ENCODE data around the gene ANKRD39. TPM values are rescaled to one million over a fixed set of nuclear protein-coding genes. Genes with fewer than 3 reads are reported as not detected.

The ANKRD39 gene
- total and polyA plus RNA-seq, 4 donors = 4.7 to 22.7 (median 10.7) TPM

DNA sequence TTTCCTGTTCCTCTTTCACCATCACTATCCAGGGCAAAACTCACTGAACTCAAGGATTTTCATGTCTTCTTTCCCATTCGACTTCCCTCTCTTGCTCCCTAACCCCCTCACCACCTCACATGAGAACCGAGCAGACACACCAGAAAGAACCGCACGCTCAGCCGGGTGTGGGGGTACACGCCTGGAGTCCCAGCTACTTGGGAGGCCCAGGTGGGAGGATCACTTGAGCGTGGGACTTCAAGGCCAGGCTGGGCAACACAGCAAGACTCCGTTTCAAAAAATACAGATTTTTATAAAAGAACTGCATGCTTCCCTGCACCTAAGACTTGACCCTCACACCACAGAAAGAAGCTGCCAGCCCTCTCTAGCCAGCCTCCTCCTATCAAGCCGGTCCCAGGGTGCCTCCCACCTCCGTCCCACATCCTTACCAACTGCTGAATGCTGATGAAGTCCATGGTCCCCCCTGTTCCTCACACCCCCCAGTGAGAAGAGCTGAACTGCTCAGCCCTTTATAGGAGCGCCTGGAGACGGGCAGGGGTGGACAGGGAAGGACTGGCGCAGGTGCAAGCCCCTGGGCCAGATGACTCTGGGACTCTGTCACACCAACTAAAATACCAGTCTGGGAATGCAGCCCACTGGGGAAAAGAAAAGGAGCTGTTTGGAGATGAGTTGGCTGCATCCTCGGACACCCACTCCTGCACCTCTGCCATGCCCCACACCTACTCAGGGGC is 14.1 kb downstream of the ANKRD39 start, which contains the start of gene ANKRD23:
ANKRD23 (minus strand) TSS at position 484 of the 731 bp plus-strand sequence; CDS start at position 455, 29 bp downstream.
- H3K36me3 ChIP-seq (ENCODE audit: control insufficient read depth in 4 of 4, insufficient read depth in 3 of 4, low read depth in 1 of 4, low read length in 3 of 4) = peaks cover 0 to 6% (median 0%) of the 10 kb centered on the region in 4 donors
- peaks cover 5 to 16% (median 9%) of the 10 kb centered on the region in 4 donors for H3K4me1 ChIP-seq (ENCODE audit: control insufficient read depth in 4 of 4, insufficient read depth in 4 of 4, low read length in 3 of 4)
- 97% methylated on average over 14 of the region's 14 CpGs for WGBS

More for the DNA sequence above, 14.1 kb downstream of the ANKRD39 start, which contains the start of gene ANKRD23:
- Histone ChIP-seq H3K27ac (ENCODE audit: low read depth in 1 of 2, low read length in 2 of 2) (no peak within 1 kb of the TSS), H3K9ac (ENCODE audit: low read depth in 1 of 2, low read length in 2 of 2) (no peak within 1 kb of the TSS), H3K27me3 (ENCODE audit: control insufficient read depth in 4 of 4, insufficient read depth in 4 of 4, low read length in 3 of 4) (no peaks in the 10 kb centered on the region), H3K4me3 (ENCODE audit: low read depth in 1 of 3, low read length in 3 of 3) (no peak within 1 kb of the TSS), H3K9me3 (ENCODE audit: control insufficient read depth in 4 of 4, low read length in 3 of 4) (no peaks in the 10 kb centered on the region)
- TF ChIP-seq RAD21 (IDR thresholded peaks at IDR 0.05) (no peak), EGR1 (IDR thresholded peaks at IDR 0.05; ENCODE audit: low read depth in 2 of 2) (no peak), TAF1 (conservative IDR thresholded peaks at IDR 0.05) (no peak), YY1 (IDR thresholded peaks at IDR 0.05) (no peak), HNF4A (conservative IDR thresholded peaks at IDR 0.05) (no peak), FOXA1 (IDR thresholded peaks at IDR 0.05) (no peak), GABPA (IDR thresholded peaks at IDR 0.05 in 1 of 2, conservative IDR thresholded peaks at IDR 0.05 in 1 of 2) (no peak), JUND (IDR thresholded peaks at IDR 0.05) (no peak), RXRA (IDR thresholded peaks at IDR 0.05) (no peak), SP1 (IDR thresholded peaks at IDR 0.05) (no peak)
- TF ChIP-seq, protein P1, sequence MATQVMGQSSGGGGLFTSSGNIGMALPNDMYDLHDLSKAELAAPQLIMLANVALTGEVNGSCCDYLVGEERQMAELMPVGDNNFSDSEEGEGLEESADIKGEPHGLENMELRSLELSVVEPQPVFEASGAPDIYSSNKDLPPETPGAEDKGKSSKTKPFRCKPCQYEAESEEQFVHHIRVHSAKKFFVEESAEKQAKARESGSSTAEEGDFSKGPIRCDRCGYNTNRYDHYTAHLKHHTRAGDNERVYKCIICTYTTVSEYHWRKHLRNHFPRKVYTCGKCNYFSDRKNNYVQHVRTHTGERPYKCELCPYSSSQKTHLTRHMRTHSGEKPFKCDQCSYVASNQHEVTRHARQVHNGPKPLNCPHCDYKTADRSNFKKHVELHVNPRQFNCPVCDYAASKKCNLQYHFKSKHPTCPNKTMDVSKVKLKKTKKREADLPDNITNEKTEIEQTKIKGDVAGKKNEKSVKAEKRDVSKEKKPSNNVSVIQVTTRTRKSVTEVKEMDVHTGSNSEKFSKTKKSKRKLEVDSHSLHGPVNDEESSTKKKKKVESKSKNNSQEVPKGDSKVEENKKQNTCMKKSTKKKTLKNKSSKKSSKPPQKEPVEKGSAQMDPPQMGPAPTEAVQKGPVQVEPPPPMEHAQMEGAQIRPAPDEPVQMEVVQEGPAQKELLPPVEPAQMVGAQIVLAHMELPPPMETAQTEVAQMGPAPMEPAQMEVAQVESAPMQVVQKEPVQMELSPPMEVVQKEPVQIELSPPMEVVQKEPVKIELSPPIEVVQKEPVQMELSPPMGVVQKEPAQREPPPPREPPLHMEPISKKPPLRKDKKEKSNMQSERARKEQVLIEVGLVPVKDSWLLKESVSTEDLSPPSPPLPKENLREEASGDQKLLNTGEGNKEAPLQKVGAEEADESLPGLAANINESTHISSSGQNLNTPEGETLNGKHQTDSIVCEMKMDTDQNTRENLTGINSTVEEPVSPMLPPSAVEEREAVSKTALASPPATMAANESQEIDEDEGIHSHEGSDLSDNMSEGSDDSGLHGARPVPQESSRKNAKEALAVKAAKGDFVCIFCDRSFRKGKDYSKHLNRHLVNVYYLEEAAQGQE (IDR thresholded peaks at IDR 0.05) = no peak
- TF ChIP-seq, protein P2, sequence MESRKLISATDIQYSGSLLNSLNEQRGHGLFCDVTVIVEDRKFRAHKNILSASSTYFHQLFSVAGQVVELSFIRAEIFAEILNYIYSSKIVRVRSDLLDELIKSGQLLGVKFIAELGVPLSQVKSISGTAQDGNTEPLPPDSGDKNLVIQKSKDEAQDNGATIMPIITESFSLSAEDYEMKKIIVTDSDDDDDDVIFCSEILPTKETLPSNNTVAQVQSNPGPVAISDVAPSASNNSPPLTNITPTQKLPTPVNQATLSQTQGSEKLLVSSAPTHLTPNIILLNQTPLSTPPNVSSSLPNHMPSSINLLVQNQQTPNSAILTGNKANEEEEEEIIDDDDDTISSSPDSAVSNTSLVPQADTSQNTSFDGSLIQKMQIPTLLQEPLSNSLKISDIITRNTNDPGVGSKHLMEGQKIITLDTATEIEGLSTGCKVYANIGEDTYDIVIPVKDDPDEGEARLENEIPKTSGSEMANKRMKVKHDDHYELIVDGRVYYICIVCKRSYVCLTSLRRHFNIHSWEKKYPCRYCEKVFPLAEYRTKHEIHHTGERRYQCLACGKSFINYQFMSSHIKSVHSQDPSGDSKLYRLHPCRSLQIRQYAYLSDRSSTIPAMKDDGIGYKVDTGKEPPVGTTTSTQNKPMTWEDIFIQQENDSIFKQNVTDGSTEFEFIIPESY (IDR thresholded peaks at IDR 0.05) = no peak
- TF ChIP-seq, protein P3, sequence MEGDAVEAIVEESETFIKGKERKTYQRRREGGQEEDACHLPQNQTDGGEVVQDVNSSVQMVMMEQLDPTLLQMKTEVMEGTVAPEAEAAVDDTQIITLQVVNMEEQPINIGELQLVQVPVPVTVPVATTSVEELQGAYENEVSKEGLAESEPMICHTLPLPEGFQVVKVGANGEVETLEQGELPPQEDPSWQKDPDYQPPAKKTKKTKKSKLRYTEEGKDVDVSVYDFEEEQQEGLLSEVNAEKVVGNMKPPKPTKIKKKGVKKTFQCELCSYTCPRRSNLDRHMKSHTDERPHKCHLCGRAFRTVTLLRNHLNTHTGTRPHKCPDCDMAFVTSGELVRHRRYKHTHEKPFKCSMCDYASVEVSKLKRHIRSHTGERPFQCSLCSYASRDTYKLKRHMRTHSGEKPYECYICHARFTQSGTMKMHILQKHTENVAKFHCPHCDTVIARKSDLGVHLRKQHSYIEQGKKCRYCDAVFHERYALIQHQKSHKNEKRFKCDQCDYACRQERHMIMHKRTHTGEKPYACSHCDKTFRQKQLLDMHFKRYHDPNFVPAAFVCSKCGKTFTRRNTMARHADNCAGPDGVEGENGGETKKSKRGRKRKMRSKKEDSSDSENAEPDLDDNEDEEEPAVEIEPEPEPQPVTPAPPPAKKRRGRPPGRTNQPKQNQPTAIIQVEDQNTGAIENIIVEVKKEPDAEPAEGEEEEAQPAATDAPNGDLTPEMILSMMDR (IDR thresholded peaks at IDR 0.05; ENCODE audit: low read depth, low read length, missing input control) = no peak
- TF ChIP-seq, protein P4, sequence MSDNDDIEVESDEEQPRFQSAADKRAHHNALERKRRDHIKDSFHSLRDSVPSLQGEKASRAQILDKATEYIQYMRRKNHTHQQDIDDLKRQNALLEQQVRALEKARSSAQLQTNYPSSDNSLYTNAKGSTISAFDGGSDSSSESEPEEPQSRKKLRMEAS (IDR thresholded peaks at IDR 0.05) = no peak
- TF ChIP-seq, protein P5, sequence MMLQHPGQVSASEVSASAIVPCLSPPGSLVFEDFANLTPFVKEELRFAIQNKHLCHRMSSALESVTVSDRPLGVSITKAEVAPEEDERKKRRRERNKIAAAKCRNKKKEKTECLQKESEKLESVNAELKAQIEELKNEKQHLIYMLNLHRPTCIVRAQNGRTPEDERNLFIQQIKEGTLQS (IDR thresholded peaks at IDR 0.05) = no peak
- no peak for DNase-seq (ENCODE audit: low spot score)
